CD4-positive, alpha-beta T cell (primary cell): ENCODE measurements around the gene ADIPOR2. TPM values are rescaled to one million over a fixed set of nuclear protein-coding genes. Genes with fewer than 3 reads are reported as not detected.

Experiments
- ATAC-seq: fragments of 200-7000 bp; cut with Tn5 transposase; one replicate; pipeline ENCODE4 v1.10.0; 2022; ENCODE audit warnings: mild to moderate bottlenecking; ENCODE audit not compliant: poor library complexity
- CTCF ChIA-PET: fragments of 350-600 bp; sonication (Branson Sonifier 250); formaldehyde crosslinking; loops from one replicate; lab custom pipeline; 2021; ENCODE audit warnings: antibody characterized with exemption, inconsistent platforms; lab: Charles Lee
- POLR2A ChIA-PET: fragments of 350-600 bp; sonication (Branson Sonifier 250); formaldehyde crosslinking; loops from one replicate; lab custom pipeline; 2021; ENCODE audit warnings: antibody characterized with exemption, inconsistent platforms; lab: Charles Lee
- DNase-seq, 14 experiments: peaks; one replicate each; pipeline ENCODE4 v3.0.0-alpha.2; 2013 to 2020; ENCODE audit warnings: mixed read lengths in 2 of 14
- H3K27ac ChIP-seq, 2 donors: one replicate each; pipeline versions ENCODE4 v1.5.1 to v1.7.0; 2013; ENCODE audit warnings: low read length in 2 of 2, low read depth in 1 of 2, mild to moderate bottlenecking in 1 of 2
- H3K27me3 ChIP-seq, 2 experiments: 1 replicate in 1 of 2; 2 replicates in 1 of 2; pipeline versions ENCODE4 v1.6.1 to v1.7.0; 2013; ENCODE audit warnings: low read length in 2 of 2, control low read depth in 1 of 2, mild to moderate bottlenecking in 1 of 2, moderate library complexity in 1 of 2; ENCODE audit not compliant: insufficient read depth in 2 of 2, control insufficient read depth in 1 of 2
- H3K36me3 ChIP-seq: one replicate; pipeline ENCODE4 v1.6.1; 2013; ENCODE audit warnings: low read length, control low read depth; ENCODE audit not compliant: insufficient read depth
- H3K4me1 ChIP-seq: one replicate; pipeline ENCODE4 v1.6.1; 2013; ENCODE audit warnings: low read length, control low read depth; ENCODE audit not compliant: insufficient read depth
- H3K4me3 ChIP-seq: one replicate; pipeline ENCODE4 v1.5.1; 2013; ENCODE audit warnings: mild to moderate bottlenecking, low read length, moderate library complexity
- H3K9me3 ChIP-seq, 2 experiments: 1 replicate in 1 of 2; 2 replicates in 1 of 2; pipeline versions ENCODE4 v1.6.1 to v1.7.0; 2013; ENCODE audit warnings: low read length in 2 of 2, mild to moderate bottlenecking in 2 of 2, control low read depth in 1 of 2, moderate library complexity in 1 of 2; ENCODE audit not compliant: control insufficient read depth in 1 of 2, insufficient read depth in 1 of 2
- H3K27ac Mint-ChIP-seq: one replicate; pipeline ENCODE4 v1.8.0; 2020; ENCODE audit warnings: mixed read lengths
- H3K27me3 Mint-ChIP-seq: one replicate; pipeline ENCODE4 v1.8.0; 2021; ENCODE audit warnings: mixed read lengths
- H3K36me3 Mint-ChIP-seq: one replicate; pipeline ENCODE4 v1.8.0; 2021; ENCODE audit warnings: low read depth, mixed read lengths
- H3K4me1 Mint-ChIP-seq: one replicate; pipeline ENCODE4 v1.8.0; 2021; ENCODE audit warnings: low read depth, mixed read lengths
- H3K4me3 Mint-ChIP-seq: one replicate; pipeline ENCODE4 v1.8.0; 2020; ENCODE audit warnings: mild to moderate bottlenecking, mixed read lengths
- H3K9me3 Mint-ChIP-seq: one replicate; pipeline ENCODE4 v1.8.0; 2020; ENCODE audit warnings: mixed read lengths
- intact Hi-C, 2 experiments: fragments of 100-400 bp; cut with DNase I in 1 of 2; cut with micrococcal nuclease in 1 of 2; formaldehyde crosslinking; loops; one replicate each; pipeline versions ENCODE4 v1.15.1 to v1.9.0; 2023 to 2025; cut with DNase I, micrococcal nuclease
- total RNA-seq, 174 experiments: library from RNA in 2 of 174; stranded (reverse) in 2 of 174; gene quantifications; one replicate each; pipeline ENCODE4 v1.2.3 and lab custom pipeline; 2021 to 2026
- TF ChIP-seq, protein P1 (sequence below): fragments of 200-600 bp; IDR thresholded peaks from one replicate; pipeline ENCODE4 v1.8.0; 2022; ENCODE audit warnings: antibody characterized with exemption, mild to moderate bottlenecking

Gene ADIPOR2
- total RNA-seq, 2 experiments from 2014 or later: 12.5 to 12.6 TPM

DNA sequence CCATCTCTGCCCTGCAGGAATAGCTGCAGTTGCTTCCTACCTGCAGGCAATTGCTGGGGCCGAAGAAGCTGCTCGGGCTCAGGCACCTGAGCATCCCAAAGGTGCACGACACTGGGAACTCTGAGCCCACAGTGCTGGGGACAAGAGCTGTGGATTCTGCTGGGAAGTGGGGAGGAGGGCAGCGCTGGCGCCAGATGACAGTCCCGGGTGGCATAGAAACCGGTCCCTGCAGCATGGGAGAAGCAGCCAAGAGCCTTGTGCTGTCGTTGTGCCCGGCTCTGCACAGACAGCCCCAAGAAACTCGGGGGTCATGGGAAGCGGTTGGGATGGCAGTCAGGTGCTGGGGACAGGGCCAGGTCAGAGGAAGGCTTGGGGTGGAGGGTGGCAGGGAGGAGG, 130.0 kb downstream of the ADIPOR2 start:
- peaks cover 23 to 34% of the 10 kb centered on the region in 2 experiments for H3K27me3 ChIP-seq
- DNase-seq (no peak), ATAC-seq (no peak)
- H3K4me1 ChIP-seq: peaks cover 2% of the 10 kb centered on the region
- H3K36me3 ChIP-seq: no peaks in the 10 kb centered on the region
- Mint-ChIP-seq H3K4me1 (no peaks in the 10 kb centered on the region), H3K27ac (no peak overlapping the region), H3K9me3 (no peaks in the 10 kb centered on the region), H3K4me3 (no peak overlapping the region), H3K27me3 (peaks cover 40% of the 10 kb centered on the region), H3K36me3 (no peaks in the 10 kb centered on the region)
- intact Hi-C loops: no loop called here
- peaks cover 0 to 6% of the 10 kb centered on the region in 2 experiments for H3K9me3 ChIP-seq
- no peak overlapping the region for H3K27ac ChIP-seq
- TF ChIP-seq, protein P1, sequence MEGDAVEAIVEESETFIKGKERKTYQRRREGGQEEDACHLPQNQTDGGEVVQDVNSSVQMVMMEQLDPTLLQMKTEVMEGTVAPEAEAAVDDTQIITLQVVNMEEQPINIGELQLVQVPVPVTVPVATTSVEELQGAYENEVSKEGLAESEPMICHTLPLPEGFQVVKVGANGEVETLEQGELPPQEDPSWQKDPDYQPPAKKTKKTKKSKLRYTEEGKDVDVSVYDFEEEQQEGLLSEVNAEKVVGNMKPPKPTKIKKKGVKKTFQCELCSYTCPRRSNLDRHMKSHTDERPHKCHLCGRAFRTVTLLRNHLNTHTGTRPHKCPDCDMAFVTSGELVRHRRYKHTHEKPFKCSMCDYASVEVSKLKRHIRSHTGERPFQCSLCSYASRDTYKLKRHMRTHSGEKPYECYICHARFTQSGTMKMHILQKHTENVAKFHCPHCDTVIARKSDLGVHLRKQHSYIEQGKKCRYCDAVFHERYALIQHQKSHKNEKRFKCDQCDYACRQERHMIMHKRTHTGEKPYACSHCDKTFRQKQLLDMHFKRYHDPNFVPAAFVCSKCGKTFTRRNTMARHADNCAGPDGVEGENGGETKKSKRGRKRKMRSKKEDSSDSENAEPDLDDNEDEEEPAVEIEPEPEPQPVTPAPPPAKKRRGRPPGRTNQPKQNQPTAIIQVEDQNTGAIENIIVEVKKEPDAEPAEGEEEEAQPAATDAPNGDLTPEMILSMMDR: no peak
- no peak overlapping the region for H3K4me3 ChIP-seq
- POLR2A ChIA-PET: no interaction called here
- CTCF ChIA-PET: no interaction called here

DNA sequence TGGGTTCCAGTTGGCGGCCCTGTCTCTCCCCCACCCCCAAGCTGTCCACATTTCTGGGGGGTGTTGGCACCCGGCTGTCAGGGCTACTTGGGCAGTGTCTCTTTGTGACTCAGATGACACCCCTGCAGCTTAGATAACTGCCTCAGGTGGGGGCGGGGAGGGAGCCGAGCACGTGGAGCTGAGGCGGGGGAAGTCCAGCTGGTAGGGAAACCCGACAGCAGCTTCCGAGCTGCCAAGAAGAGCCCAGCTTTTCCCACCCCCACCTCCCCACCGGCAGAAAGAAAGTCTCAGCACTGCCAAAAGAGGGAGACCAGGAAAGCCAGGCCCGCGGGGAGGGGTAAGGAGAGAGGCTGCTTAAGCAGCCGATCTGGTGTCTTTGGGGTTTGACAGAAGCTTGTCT, 130.9 kb downstream of the ADIPOR2 start:
- CTCF ChIA-PET: no interaction called here
- POLR2A ChIA-PET: no interaction called here
- no peak for ATAC-seq
- H3K4me1 ChIP-seq: peaks cover 2% of the 10 kb centered on the region
- H3K36me3 Mint-ChIP-seq: no peaks in the 10 kb centered on the region
- peaks cover 40% of the 10 kb centered on the region for H3K27me3 Mint-ChIP-seq
- peaks cover 23 to 34% of the 10 kb centered on the region in 2 experiments for H3K27me3 ChIP-seq
- H3K9me3 Mint-ChIP-seq: no peaks in the 10 kb centered on the region
- H3K9me3 ChIP-seq: peaks cover 0 to 3% of the 10 kb centered on the region in 2 experiments
- DNase-seq: no peak
- TF ChIP-seq, protein P1: no peak
- H3K27ac Mint-ChIP-seq: no peak overlapping the region
- no peak overlapping the region for H3K4me3 ChIP-seq
- no peak overlapping the region for H3K4me3 Mint-ChIP-seq
- no peaks in the 10 kb centered on the region for H3K36me3 ChIP-seq
- no peaks in the 10 kb centered on the region for H3K4me1 Mint-ChIP-seq
- H3K27ac ChIP-seq: no peak overlapping the region
- intact Hi-C loops: no loop called here

DNA sequence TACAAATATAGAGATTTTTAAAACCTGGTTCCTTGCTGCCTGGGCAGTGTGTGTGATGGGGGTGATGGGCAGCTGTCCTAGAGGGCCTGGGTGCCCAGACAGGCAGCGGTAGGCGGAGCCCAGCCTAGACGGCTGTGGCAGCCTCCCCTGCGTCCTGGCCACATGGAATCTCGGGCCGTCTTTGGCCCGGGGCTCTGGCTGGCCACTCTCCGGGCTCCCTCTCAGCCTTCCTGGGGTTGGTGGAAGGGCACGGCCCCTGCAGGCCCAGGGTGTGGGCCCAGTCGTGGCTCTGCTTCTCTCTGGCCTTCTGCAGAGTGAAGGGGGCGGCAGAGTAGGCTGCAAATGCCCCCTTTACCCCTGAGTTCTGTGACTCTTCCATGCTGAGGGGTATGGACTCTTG, 131.8 kb downstream of the ADIPOR2 start:
- ChIA-PET POLR2A (no interaction called here), CTCF (no interaction called here)
- H3K27me3 ChIP-seq: peaks cover 23 to 34% of the 10 kb centered on the region in 2 experiments

More for the DNA sequence above, 131.8 kb downstream of the ADIPOR2 start:
- H3K27me3 Mint-ChIP-seq: peaks cover 40% of the 10 kb centered on the region
- H3K27ac Mint-ChIP-seq: no peak overlapping the region
- no peaks in the 10 kb centered on the region for H3K36me3 Mint-ChIP-seq
- no peaks in the 10 kb centered on the region for H3K9me3 Mint-ChIP-seq
- Histone ChIP-seq H3K9me3 (peaks cover 0 to 3% of the 10 kb centered on the region in 2 experiments), H3K27ac (no peak overlapping the region), H3K4me1 (peaks cover 2% of the 10 kb centered on the region), H3K4me3 (no peak overlapping the region), H3K36me3 (no peaks in the 10 kb centered on the region)
- no peak for ATAC-seq
- TF ChIP-seq, protein P1: no peak
- H3K4me3 Mint-ChIP-seq: no peak overlapping the region
- no peak for DNase-seq
- intact Hi-C loops: no loop called here
- no peaks in the 10 kb centered on the region for H3K4me1 Mint-ChIP-seq
